ENCODE measurements around the gene DPY19L1. TPM values are rescaled to one million over a fixed set of nuclear protein-coding genes. Genes with fewer than 3 reads are reported as not detected.
"Not testable (repeated sequence)": the region's sequence is repeated elsewhere in the genome, so short reads cannot be mapped to it uniquely, and the experiment has no call there.

The DPY19L1 gene
- total RNA-seq, 1 donor from 2014 or later: 190 TPM

- DNase-seq (ENCODE audit: low spot score in 2 of 2): no peak
- no peaks in the 10 kb centered on the region for H3K27me3 ChIP-seq
- no peak overlapping the region for H3K27ac ChIP-seq
- no peak for TF ChIP-seq CTCF (IDR thresholded peaks at IDR 0.05)
- intact Hi-C loops (cut with DNase I): no loop called here
- no peaks in the 10 kb centered on the region for H3K9me3 ChIP-seq
- H3K4me1 ChIP-seq: no peaks in the 10 kb centered on the region
- H3K36me3 ChIP-seq: peaks cover 0 to 5% of the 10 kb centered on the region in 2 donors
- no peak overlapping the region for H3K4me3 ChIP-seq
These were observed 105.5 kb downstream of the DPY19L1 start for GRCh38 chr7:34931739-34932138.

GRCh38 chr7:34929783-34930182 lies 107.5 kb downstream of the DPY19L1 start:
- H3K36me3 ChIP-seq; H3K4me3 ChIP-seq; H3K4me1 ChIP-seq; H3K27me3 ChIP-seq; H3K9me3 ChIP-seq; H3K27ac ChIP-seq; DNase-seq (ENCODE audit: low spot score in 2 of 2); intact Hi-C loops (cut with DNase I): not testable (repeated sequence)

- H3K27me3 ChIP-seq: no peaks in the 10 kb centered on the region
- intact Hi-C loops (cut with DNase I): no loop called here
- H3K36me3 ChIP-seq: peaks cover 0 to 3% of the 10 kb centered on the region in 2 donors
- peaks cover 0 to 3% of the 10 kb centered on the region in 2 donors for H3K9me3 ChIP-seq
- DNase-seq (ENCODE audit: low spot score in 2 of 2): no peak
- no peak overlapping the region for H3K27ac ChIP-seq
- H3K4me3 ChIP-seq: no peak overlapping the region
- H3K4me1 ChIP-seq: no peaks in the 10 kb centered on the region
- TF ChIP-seq CTCF (IDR thresholded peaks at IDR 0.05): no peak
These were observed 108.7 kb downstream of the DPY19L1 start for GRCh38 chr7:34928560-34928959.

GRCh38 chr7:34928052-34928451 lies 109.2 kb downstream of the DPY19L1 start:
- Histone ChIP-seq H3K36me3 (no peaks in the 10 kb centered on the region), H3K4me3 (no peak overlapping the region), H3K27me3 (no peaks in the 10 kb centered on the region), H3K4me1 (no peaks in the 10 kb centered on the region), H3K27ac (no peak overlapping the region), H3K9me3 (peaks cover 0 to 7% of the 10 kb centered on the region in 2 donors)
- intact Hi-C loops (cut with DNase I): no loop called here
- TF ChIP-seq CTCF (IDR thresholded peaks at IDR 0.05): peak in 1 of 3 experiments; percentile 10
- DNase-seq (ENCODE audit: low spot score in 2 of 2): no peak

- H3K4me3 ChIP-seq; H3K27ac ChIP-seq; intact Hi-C loops (cut with DNase I); H3K4me1 ChIP-seq; H3K9me3 ChIP-seq; H3K36me3 ChIP-seq; H3K27me3 ChIP-seq; DNase-seq (ENCODE audit: low spot score in 2 of 2): not testable (repeated sequence)
These were observed 116.8 kb downstream of the DPY19L1 start for GRCh38 chr7:34920470-34920869.

GRCh38 chr7:34919038-34919437 lies 118.2 kb downstream of the DPY19L1 start:
- intact Hi-C loops (cut with DNase I); H3K27me3 ChIP-seq; DNase-seq (ENCODE audit: low spot score in 2 of 2); H3K4me1 ChIP-seq; H3K36me3 ChIP-seq; H3K27ac ChIP-seq; H3K4me3 ChIP-seq; H3K9me3 ChIP-seq: not testable (repeated sequence)

GRCh38 chr7:34918198-34918861 lies 119.0 kb downstream of the DPY19L1 start:
- H3K27me3 ChIP-seq; DNase-seq (ENCODE audit: low spot score in 2 of 2); H3K9me3 ChIP-seq; intact Hi-C loops (cut with DNase I); H3K4me1 ChIP-seq; H3K27ac ChIP-seq; H3K36me3 ChIP-seq; H3K4me3 ChIP-seq: not testable (repeated sequence)

GRCh38 chr7:34917515-34917914 lies 119.8 kb downstream of the DPY19L1 start:
- H3K27me3 ChIP-seq; H3K27ac ChIP-seq; intact Hi-C loops (cut with DNase I); H3K4me3 ChIP-seq; H3K36me3 ChIP-seq; H3K4me1 ChIP-seq; H3K9me3 ChIP-seq; DNase-seq (ENCODE audit: low spot score in 2 of 2): not testable (repeated sequence)
